Duodenal mucosa (tissue), 2 donors: Measurements from ENCODE around the gene NFIB.

ENCODE experiments used
- H3K27ac ChIP-seq: one replicate; pipeline ENCODE4 v1.7.0; 2013; ENCODE audit warnings: low read depth, low read length
- H3K27me3 ChIP-seq, 2 donors: one replicate each; pipeline ENCODE4 v1.7.0; 2013; ENCODE audit warnings: low read length in 2 of 2, control low read depth in 1 of 2; ENCODE audit not compliant: insufficient read depth in 2 of 2, control insufficient read depth in 1 of 2
- H3K36me3 ChIP-seq, 2 donors: one replicate each; pipeline ENCODE4 v1.7.0; 2013; ENCODE audit warnings: low read length in 2 of 2, control low read depth in 1 of 2; ENCODE audit not compliant: insufficient read depth in 2 of 2, control insufficient read depth in 1 of 2
- H3K4me1 ChIP-seq, 2 donors: one replicate each; pipeline ENCODE4 v1.7.0; 2013; ENCODE audit warnings: low read length in 2 of 2, control low read depth in 1 of 2; ENCODE audit not compliant: insufficient read depth in 2 of 2, control insufficient read depth in 1 of 2
- H3K4me3 ChIP-seq, 2 donors: one replicate each; pipeline ENCODE4 v1.7.0; 2013; ENCODE audit warnings: low read length in 2 of 2, low read depth in 1 of 2
- H3K9ac ChIP-seq, 2 donors: one replicate each; pipeline ENCODE4 v1.7.0; 2013; ENCODE audit warnings: low read length in 2 of 2, low read depth in 1 of 2
- H3K9me3 ChIP-seq, 2 donors: one replicate each; pipeline ENCODE4 v1.7.0; 2013; ENCODE audit warnings: low read length in 2 of 2, control low read depth in 1 of 2; ENCODE audit not compliant: control insufficient read depth in 1 of 2

The NFIB gene

GRCh38 chr9:14146201-14146874 is 167.6 kb downstream of the NFIB start:
- no peaks in the 10 kb centered on the region for H3K4me1 ChIP-seq
- H3K36me3 ChIP-seq: peaks cover 0 to 5% of the 10 kb centered on the region in 2 donors
- no peaks in the 10 kb centered on the region for H3K27me3 ChIP-seq
- H3K27ac ChIP-seq: no peak overlapping the region
- H3K4me3 ChIP-seq: no peak overlapping the region
- H3K9ac ChIP-seq: no peak overlapping the region
- H3K9me3 ChIP-seq: no peaks in the 10 kb centered on the region

- Histone ChIP-seq H3K4me3 (no peak overlapping the region), H3K27ac (no peak overlapping the region)
Measured at GRCh38 chr9:14144215-14144614, 169.7 kb downstream of the NFIB start.

DNA sequence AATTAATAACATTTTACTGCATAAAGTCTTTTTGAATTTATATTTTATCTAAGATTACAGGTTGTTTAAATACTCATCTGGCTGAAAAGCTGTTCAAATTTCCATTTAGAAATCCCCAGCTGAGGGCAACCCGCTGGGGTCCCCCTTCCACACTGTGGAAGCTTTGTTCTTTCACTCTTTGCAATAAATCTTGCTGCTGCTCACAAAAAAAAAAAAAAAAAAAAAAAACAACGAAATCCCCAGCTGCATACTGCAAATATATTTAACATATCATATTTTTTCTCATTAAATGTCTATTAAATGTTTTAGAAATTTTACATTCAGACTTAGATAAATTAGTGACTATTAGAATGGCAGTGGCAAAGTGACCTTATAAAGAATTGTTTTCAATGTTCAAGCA is 172.2 kb downstream of the NFIB start:
- Histone ChIP-seq H3K36me3 (peaks cover 0 to 3% of the 10 kb centered on the region in 2 donors), H3K9me3 (no peaks in the 10 kb centered on the region), H3K9ac (no peak overlapping the region), H3K27ac (no peak overlapping the region), H3K27me3 (no peaks in the 10 kb centered on the region), H3K4me3 (no peak overlapping the region), H3K4me1 (no peaks in the 10 kb centered on the region)

More at GRCh38 chr9:14144215-14144614, 169.7 kb downstream of the NFIB start:
- H3K4me1 ChIP-seq: no peaks in the 10 kb centered on the region
- no peaks in the 10 kb centered on the region for H3K9me3 ChIP-seq
- no peaks in the 10 kb centered on the region for H3K27me3 ChIP-seq
- H3K36me3 ChIP-seq: peaks cover 0 to 3% of the 10 kb centered on the region in 2 donors
- no peak overlapping the region for H3K9ac ChIP-seq

DNA sequence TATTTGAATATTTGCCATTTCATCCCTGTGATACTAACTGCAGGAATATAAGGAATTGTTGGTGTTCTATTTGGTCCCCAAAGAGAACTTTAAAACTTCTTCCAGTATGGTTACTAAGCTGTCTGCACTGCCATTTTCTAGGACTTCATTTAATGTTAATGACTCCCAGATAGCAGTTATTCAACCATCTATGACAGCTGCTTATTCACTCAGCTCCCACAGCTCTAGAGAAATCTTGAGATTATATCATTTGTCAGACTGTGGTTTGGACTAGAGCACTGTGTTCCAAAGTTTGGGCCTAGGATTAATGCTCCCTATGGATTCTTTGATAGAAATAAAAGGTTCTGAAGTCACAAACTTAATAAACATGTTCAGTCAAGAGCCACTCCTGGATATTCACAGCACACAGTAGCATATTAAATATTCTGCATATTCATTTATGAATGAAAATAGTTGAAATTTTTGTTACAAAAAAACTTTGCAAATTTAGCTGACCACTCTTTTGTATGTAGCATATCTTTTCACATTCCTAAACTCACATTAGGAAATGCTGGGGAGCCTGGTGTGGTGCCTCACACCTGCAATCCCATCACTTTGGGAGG is 173.7 kb downstream of the NFIB start:
- Histone ChIP-seq H3K4me1 (no peaks in the 10 kb centered on the region), H3K4me3 (no peak overlapping the region), H3K36me3 (peaks cover 0 to 3% of the 10 kb centered on the region in 2 donors), H3K27ac (no peak overlapping the region), H3K27me3 (no peaks in the 10 kb centered on the region), H3K9me3 (no peaks in the 10 kb centered on the region), H3K9ac (no peak overlapping the region)

GRCh38 chr9:14139287-14139686 is 174.7 kb downstream of the NFIB start:
- H3K27ac ChIP-seq: no peak overlapping the region
- no peaks in the 10 kb centered on the region for H3K27me3 ChIP-seq
- no peaks in the 10 kb centered on the region for H3K9me3 ChIP-seq
- peaks cover 0 to 3% of the 10 kb centered on the region in 2 donors for H3K36me3 ChIP-seq
- H3K4me3 ChIP-seq: no peak overlapping the region
- H3K4me1 ChIP-seq: no peaks in the 10 kb centered on the region
- no peak overlapping the region for H3K9ac ChIP-seq

DNA sequence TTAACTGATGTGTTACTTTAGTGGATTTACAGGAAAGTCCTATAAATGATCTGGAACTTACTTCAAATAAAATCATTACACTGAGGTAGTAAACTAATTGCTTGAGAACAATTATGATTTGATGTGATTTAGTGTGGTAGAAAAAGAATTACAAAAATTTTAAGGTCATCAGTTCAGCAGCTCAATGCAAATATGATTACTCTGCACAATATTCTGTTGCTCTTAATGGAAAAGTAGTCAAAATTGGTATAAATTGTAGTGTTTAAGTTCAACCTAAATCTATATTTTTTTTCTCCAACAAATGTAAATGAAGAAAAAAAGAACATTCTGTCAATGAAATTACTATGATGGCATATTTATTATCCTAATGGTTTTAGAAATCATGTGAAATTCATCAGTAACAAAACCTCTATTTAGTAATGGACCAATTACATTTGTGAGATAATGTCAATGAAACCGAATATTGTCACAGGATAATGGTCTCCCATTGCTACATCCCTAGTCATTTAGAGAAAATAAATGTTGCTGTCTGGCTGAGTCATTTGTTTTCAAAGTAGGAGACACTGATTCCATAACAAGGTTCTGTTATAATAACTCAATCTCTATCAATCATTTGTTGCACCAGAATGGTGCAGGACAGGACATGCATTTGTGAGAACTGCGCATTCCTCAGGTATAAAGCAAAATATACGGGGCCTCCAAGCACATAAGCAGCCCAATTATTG is 177.1 kb downstream of the NFIB start:
- peaks cover 0 to 3% of the 10 kb centered on the region in 2 donors for H3K36me3 ChIP-seq
- no peak overlapping the region for H3K9ac ChIP-seq
- H3K27ac ChIP-seq: no peak overlapping the region
- H3K4me1 ChIP-seq: no peaks in the 10 kb centered on the region
- no peaks in the 10 kb centered on the region for H3K9me3 ChIP-seq
- H3K4me3 ChIP-seq: no peak overlapping the region
- no peaks in the 10 kb centered on the region for H3K27me3 ChIP-seq

DNA sequence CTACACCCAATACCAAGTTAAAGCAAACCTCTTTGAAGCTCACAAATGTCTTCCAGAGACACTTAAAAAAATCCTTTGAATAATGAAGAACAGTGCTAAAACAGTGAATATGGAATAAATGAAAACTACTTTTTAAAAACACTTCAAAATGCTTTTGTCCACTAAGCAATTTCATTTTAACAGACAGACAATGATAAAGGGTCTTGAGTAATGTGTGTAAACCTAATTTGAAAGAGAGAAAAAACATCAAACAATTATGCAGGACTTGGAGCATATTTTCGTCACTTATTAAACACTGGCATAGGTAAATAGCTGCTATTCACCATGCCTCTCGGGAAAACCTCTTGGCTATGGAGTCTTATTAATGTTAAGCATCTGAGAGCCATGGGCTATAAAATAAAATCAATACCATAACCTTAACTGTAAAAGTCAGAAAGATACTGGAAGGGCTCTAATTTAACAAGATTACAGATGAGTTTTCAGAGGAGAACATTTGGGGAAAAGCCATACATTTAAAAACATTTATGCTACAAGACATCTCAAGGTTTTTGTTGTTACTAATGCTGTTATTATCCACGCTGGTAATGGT is 177.8 kb downstream of the NFIB start:
- peaks cover 0 to 3% of the 10 kb centered on the region in 2 donors for H3K36me3 ChIP-seq
- no peaks in the 10 kb centered on the region for H3K27me3 ChIP-seq
- no peaks in the 10 kb centered on the region for H3K4me1 ChIP-seq
- H3K9ac ChIP-seq: no peak overlapping the region
- no peak overlapping the region for H3K27ac ChIP-seq
- H3K9me3 ChIP-seq: no peaks in the 10 kb centered on the region
- no peak overlapping the region for H3K4me3 ChIP-seq

DNA sequence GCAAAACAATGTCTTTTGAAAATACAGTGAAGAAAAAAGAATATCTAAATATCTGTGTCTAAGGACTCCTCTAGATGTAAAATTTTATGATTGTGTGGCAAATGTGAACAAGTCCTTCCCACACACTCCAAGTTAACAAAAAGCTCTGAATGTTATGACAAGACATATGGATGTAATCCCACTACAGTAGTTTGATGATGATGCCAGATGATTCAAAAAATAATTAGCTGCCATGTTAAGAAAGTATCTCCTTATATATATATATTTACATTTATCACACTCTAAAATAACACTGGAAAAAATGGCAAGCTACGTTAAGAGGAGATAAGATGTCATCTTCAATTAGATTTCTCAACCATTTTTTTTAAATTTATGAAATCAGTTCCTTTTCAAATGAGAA is 178.5 kb downstream of the NFIB start:
- H3K9ac ChIP-seq: no peak overlapping the region
- no peak overlapping the region for H3K27ac ChIP-seq
- H3K36me3 ChIP-seq: peaks cover 0 to 3% of the 10 kb centered on the region in 2 donors
- H3K9me3 ChIP-seq: no peaks in the 10 kb centered on the region
- H3K4me1 ChIP-seq: no peaks in the 10 kb centered on the region
- H3K4me3 ChIP-seq: no peak overlapping the region
- H3K27me3 ChIP-seq: no peaks in the 10 kb centered on the region

DNA sequence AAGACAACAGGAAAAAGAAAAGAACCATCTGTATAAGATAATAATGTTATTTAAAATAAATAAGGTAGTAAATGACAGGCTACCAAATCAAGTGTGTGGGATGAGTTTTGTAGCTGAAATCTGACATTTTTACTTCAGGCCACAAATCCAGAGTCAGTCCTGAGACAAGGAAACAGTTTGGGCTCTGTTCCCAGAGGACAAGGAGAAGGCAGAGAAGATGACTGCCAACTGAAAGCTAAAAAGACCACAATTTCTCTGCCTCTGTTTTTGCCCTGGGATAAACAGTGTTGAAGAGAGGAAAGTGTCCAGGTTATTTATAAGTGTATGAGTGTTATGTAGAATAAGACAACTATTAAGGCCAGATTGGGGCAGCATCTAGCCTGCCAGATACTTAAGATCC is 180.5 kb downstream of the NFIB start:
- no peaks in the 10 kb centered on the region for H3K4me1 ChIP-seq
- no peaks in the 10 kb centered on the region for H3K36me3 ChIP-seq
- H3K4me3 ChIP-seq: no peak overlapping the region
- H3K27ac ChIP-seq: no peak overlapping the region
- H3K9me3 ChIP-seq: no peaks in the 10 kb centered on the region
- no peaks in the 10 kb centered on the region for H3K27me3 ChIP-seq
- H3K9ac ChIP-seq: no peak overlapping the region

GRCh38 chr9:14132775-14133174 is 181.2 kb downstream of the NFIB start:
- no peaks in the 10 kb centered on the region for H3K36me3 ChIP-seq
- H3K27me3 ChIP-seq: no peaks in the 10 kb centered on the region
- no peak overlapping the region for H3K4me3 ChIP-seq
- H3K4me1 ChIP-seq: no peaks in the 10 kb centered on the region
- no peak overlapping the region for H3K27ac ChIP-seq
- no peak overlapping the region for H3K9ac ChIP-seq
- H3K9me3 ChIP-seq: no peaks in the 10 kb centered on the region
